GM19328 (cell line): ENCODE results near the gene CHTF18.

Experiments
- ATAC-seq: cut with Tn5 transposase; IDR thresholded peaks from one replicate; pipeline ENCODE4 v1.9.1; 2021; ENCODE audit warnings: mild to moderate bottlenecking, moderate library complexity; ENCODE audit not compliant: unreplicated experiment

Gene CHTF18

DNA sequence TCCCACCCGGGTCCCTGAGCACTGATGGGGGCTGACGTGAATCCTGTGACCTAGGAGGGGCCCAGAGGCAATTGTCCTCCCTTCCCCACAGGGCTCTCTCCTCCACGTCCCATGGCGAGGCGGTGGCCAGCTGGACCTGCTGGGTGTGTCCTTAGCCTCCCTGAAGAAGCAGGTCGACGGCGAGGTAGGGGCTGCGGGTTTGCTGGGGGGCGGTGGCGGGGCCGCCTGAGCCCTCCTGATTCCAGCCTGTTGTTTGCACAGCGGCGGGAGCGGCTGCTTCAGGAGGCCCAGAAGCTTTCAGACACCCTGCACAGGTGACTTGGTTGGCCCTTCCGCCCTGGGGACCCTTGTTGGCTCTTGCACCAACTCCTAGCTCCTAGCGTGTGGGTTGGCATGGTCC is 1.7 kb downstream of the CHTF18 start:
- no peak for ATAC-seq

DNA sequence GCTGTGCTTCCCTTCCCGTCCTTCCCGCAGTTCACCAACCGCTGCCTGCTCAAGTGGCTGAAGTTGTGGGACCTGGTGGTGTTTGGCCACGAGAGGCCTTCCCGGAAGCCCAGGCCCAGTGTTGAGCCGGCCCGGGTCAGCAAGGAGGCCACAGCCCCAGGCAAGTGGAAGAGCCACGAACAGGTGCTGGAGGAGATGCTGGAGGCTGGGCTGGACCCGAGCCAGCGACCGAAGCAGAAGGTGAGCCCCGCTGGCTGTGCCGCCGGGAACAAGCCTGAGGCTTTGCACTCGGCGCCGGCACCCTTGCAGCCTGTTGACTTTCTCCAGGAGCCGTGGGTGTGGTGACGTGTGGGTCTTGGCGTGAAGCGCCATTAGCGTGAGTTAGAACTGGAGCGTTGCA is 2.7 kb downstream of the CHTF18 start:
- ATAC-seq = no peak

- ATAC-seq = no peak
Measured at GRCh38 chr16:792221-792995, 4.0 kb downstream of the CHTF18 start.

DNA sequence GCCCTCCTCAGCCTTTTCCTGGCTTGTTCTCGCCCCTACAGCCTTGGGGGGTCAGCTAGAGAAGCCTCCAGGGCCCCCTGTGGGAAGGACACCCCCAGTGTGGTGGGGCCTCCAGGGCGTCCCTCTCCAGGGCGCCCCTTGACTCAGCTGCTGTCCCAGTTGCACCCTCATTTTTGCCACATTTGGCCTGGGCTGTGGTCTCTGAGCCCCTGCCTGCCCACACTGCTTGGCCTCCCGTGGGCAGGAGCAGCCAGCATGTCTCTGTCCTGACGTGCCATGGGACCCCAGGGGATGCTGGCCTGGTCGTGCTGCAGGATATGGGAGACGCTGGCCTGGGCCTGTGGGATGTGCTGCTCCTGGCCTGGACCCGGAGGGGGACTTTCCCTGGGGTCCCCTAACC is 5.0 kb downstream of the CHTF18 start:
- ATAC-seq = no peak

- no peak for ATAC-seq
Measured at GRCh38 chr16:794091-794822, 5.8 kb downstream of the CHTF18 start.

DNA sequence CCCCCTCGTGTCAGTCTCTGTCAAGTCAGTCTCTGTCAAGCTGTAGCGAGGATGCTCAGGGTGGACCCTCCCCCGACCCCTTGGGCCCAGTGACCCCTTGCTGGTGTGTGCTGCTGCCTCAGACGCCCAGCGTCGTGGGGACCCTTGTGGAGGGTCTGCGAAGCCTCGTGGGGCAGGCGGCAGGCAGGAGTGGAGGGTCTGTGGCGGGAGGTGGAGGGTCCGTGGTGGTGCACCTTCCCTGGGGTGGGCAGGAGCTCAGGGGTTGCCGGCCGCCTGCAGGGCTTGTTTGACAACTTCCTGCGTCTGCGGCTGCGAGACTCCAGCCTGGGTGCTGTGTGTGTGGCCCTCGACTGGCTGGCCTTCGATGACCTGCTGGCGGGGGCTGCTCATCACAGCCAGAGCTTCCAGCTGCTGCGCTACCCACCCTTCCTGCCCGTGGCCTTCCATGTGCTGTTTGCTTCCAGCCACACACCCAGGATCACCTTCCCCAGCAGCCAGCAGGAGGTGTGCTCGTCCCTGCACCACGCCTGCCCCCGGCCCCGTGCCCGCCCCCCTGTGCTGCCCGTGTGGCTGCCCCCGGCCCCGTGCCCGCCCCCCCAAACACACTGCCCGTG is 6.5 kb downstream of the CHTF18 start:
- no peak for ATAC-seq

- no peak for ATAC-seq
Measured at GRCh38 chr16:795580-796229, 7.3 kb downstream of the CHTF18 start.

DNA sequence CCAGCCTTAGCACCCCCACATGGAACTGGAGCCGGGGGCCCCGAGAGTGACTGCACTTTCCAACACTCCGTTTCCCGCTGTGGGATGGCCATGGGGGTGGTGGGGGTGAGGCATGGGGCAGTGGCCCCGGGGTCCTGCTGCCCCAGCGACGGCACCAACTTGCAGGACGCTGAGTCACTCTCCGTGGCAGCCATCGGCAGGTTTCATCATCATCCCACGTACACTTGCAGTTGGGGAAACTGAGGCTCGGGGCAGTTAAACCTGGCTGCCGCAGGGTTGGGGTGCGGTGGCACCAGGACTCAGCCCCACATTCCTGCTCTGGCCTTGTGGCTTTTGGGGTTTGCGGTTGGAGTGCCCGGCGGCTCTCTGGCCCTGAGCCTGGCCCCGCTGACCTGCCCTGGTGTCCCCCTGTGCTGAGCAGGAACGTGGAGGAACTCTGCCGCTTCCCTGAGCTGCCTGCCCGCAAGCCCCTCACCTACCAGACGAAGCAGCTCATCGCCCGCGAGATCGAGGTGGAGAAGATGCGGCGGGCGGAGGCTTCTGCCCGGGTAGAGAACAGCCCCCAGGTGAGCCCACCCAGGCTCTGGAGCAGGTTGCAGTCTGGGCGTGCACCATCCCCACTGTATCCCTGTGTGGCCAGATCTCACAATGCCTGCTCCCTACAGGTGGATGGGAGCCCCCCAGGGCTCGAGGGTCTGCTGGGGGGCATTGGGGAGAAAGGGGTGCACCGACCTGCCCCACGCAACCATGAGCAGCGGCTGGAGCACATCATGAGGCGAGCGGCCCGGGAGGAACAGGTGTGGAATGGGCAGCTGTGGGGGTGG is 8.1 kb downstream of the CHTF18 start:
- ATAC-seq = no peak

DNA sequence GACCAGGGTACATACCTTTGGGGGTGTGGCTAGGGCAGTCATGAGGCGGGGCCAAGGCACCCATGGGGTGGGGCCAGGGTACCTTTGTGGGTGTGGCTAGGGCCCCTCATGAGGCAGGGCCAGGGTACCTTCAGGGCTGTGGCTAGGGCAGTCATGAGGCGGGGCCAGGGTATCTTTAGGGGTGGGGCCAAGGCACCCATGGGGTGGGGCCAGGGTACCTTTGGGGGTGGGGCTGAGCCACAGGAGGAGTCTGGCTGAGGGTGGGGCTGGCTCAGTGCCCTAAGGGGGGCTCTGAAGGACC is 8.7 kb downstream of the CHTF18 start:
- no peak for ATAC-seq

GRCh38 chr16:797686-798085 is 9.3 kb downstream of the CHTF18 start:
- ATAC-seq = no peak

- ATAC-seq = no peak
Measured at GRCh38 chr16:798666-799065, 10.2 kb downstream of the CHTF18 start.

DNA sequence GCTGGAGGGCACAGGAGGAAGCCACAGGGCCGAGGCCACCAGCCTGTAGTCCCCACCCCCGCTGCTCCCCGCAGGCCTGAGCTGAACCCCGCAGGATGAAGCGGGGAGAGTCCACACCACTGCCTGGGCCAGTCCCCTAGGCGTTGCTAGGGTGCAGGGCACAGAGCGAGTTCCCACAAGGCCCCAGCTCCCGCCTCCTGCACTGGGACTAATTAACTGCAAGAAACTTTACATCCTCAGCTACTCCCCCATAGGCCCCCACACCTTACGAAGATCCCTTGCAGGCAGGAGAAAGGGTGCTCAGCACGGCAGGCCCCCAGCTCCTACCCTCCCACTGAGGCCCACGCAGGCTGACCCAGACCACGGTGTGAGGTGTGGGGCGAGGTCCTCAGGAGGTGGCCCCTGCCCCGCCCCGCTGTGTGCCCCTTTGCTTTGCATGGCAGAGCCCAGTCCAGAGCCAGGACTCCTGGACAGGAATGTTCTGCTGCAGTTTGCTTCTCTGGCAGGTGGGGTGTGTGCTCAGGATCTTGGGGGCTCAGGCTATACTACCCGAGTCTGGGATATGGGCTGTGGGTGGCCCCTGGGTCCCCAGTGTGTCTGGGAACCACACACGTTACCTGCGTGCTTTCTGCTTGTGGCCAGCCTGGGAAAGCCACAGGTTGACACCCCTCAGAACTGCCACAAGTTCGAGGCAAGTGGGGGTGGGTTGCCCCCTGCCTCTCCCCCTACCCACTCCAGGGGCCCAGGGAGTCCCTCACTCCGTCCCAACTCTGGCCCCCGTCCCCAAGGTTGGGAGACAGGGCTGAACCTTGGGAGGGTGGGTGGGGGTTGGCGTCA is 10.9 kb downstream of the CHTF18 start:
- no peak for ATAC-seq

GRCh38 chr16:799948-800833 is 11.8 kb downstream of the CHTF18 start, which contains the start of gene GNG13:
Gene GNG13 (minus strand): TSS chr16:800734. CDS start chr16:799077, 1,657 bp downstream.
- no peak for ATAC-seq

DNA sequence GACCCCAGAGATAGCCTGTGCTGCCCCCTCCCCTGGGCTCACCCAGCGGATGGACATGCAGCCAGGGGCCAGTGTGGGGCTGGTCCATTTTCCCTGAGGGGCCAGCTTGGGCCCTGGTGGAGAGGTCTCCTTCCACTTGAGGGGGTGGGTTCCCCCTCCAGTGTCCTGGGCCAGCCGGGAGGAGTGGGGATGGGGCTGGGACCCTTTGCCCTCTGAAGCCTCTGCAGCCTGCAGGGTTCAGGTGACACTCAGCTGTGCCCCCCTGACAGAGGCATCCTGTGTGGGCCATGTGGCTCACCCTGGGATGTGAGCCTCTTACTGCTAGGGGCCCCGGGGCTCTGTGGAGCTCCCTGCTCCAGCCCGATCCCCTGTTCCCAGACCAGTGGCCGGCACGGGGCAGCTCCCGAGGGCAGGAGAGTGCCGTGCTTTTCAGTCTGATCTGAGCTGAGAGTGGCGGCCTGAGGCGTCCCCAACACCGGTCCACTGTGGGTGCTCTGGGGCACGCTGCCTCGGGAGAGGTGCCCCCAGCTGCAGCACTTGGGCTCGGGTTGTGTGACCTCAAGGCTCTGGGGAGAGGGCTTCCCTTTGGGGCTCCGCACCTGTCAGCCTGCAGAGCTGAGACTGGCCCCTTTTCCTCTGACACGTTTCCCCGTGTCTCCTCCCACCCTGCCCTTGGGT is 12.6 kb downstream of the CHTF18 start:
- no peak for ATAC-seq

GRCh38 chr16:801584-802363 is 13.4 kb downstream of the CHTF18 start:
- no peak for ATAC-seq

- ATAC-seq = no peak
Measured at GRCh38 chr16:802461-802860, 14.0 kb downstream of the CHTF18 start.

GRCh38 chr16:802914-803753 is 14.7 kb downstream of the CHTF18 start:
- no peak for ATAC-seq
